Lung microvascular endothelial cell (primary cell): ENCODE data around the gene TNFRSF1A. TPM values are rescaled to one million over a fixed set of nuclear protein-coding genes. Genes with fewer than 3 reads are reported as not detected.

Experiments used
- DNase-seq, 2 donors: peaks; one replicate each; pipeline versions ENCODE4 v3.0.0 to v3.0.0-alpha.2; 2010; ENCODE audit warnings: low read depth in 2 of 2
- total RNA-seq: library from RNA; depleted of rRNA; stranded (reverse); fragments of >200 nt; gene quantifications from 2 replicates; pipeline ENCODE4 v1.2.1, GENCODE V29; 2014

Gene TNFRSF1A
- 37.5 and 55.6 TPM in 2 replicates for total RNA-seq

DNA sequence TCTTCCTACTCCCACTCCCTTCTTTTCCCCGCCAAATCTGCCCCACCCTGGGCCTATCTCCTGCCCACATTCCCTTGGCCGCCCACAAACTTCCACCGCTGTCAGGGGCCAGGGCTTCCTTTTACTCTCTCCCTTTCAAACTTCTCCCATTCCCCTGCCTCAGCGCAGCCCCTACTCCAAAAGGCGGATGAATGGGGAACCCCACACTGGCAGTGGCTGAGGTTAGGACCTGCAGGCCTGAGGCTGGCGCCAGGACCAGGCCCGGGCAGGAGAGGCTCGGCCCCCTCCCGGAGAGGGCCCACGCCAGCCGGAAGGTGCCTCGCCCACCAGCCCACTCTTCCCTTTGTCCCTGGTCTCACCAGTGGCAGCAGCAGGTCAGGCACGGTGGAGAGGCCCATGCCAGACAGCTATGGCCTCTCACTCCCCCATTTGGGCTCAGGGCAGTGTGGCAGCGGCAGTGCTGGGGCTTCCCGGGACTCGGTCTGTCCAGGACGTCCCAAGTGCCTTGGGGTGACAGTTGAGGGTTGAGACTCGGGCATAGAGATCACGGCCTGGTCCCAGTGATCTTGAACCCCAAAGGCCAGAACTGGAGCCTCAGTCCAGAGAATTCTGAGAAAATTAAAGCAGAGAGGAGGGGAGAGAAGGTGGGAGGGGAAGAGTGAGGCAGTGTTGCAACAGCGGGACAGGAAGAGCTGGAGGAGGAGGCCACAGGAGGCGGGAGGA is at the start of gene TNFRSF1A:
TNFRSF1A (minus strand) TSS at position 660 of the 723 bp plus-strand sequence; CDS start at position 398, 262 bp downstream.
- DNase-seq, result peak; percentile 80 to 88

DNA sequence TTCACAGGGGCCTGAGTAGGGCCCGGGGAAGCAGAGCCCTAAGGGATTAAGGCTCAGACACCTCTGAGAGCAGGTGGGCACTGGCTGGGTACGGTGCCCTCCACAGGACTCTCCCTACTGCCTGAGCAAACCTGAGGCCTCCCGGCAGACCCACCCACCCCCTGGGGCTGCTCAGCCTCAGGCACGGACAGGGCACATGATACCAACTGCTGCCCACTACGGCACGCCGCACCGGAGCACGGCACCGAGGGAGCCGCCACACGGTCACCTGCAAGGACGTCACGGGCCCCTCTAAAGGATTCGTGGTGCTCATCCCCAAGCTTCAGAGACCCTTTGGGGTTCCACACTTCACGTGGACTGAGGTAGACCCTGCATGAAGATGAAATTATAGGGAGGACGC is 49.1 kb upstream of the TNFRSF1A start:
- no peak for DNase-seq

DNA sequence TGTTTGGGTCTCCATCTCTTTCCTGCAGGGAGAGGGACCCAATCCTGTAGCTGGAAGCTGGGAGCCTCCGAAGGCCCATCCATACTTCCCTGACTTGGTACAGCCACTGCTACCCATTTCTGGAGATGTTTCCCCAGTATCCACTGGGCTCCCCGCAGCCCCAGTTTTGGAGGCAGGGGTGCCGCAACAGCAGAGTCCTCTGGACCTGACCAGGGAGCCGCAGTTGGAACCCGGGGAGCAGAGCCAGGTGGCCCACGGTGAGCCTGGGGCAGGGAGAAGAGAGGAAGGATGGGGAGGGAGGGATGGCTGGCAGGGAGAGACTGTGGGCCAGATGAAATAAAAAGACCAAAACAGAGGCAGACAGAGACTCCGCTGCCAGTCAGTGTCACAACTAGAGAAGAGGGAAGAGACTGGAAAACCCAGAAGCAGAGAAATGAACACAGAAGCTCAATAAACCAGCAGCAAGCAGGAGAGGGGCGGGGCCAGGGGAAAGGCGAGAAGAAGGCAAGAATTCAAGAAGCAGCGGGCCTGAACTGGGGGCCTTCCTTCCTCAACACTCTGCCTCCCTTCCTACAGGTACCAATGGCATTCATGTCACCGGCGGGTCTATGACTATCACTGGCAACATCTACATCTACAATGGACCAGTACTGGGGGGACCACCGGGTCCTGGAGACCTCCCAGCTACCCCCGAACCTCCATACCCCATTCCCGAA is 48.4 kb upstream of the TNFRSF1A start:
- DNase-seq, result no peak

DNA sequence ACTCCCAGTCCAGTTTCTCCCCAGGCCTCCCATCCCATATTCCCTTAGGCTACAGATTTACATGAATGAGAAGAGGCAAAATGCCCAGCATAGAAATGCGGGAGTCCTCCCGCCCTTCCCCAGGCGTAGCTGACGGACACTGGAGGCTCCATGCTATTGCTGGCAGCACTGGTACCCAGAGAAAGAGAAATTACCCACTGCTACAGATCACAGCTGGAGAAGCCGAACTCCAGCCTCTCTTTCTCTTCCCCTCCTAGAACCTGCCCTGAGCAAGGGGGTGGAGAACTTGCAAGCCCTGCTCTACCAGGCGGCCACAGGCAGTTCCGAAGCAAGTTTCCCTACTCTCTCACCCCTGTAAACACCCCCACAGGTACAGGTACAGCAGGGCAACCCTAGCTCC is 45.7 kb upstream of the TNFRSF1A start:
- DNase-seq, result no peak

DNA sequence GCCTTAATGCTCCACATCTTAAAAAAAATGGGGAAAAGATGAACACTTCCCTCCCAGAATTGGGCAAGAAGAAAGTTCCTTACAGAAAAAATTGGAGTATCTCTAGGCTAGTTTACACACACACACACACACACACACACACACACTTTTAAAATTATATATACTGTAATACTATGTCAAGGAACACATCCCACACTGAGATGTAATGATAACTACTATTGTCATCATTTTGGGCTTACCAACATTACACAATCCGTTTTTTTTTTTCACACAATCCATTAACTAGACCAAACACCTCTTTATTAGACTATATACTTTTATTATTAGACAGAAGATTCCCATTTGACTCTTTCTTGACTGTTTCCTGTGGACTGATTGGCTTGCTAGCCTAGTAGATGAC is 44.6 kb upstream of the TNFRSF1A start:
- DNase-seq, result no peak

DNA sequence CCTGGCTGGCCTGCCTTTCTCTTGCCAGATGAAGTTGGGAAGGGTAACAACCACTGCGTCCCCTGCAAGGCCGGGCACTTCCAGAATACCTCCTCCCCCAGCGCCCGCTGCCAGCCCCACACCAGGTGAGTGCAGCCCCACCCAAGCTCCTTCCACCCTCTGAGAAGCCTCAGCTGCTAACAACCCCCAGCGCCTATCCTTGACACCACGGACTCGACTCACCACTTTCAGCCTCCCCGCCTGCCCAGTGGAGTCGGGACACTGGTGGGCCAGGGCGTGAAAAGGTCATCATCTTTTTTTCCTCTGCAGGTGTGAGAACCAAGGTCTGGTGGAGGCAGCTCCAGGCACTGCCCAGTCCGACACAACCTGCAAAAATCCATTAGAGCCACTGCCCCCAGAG is 44.2 kb upstream of the TNFRSF1A start:
- DNase-seq, result no peak

DNA sequence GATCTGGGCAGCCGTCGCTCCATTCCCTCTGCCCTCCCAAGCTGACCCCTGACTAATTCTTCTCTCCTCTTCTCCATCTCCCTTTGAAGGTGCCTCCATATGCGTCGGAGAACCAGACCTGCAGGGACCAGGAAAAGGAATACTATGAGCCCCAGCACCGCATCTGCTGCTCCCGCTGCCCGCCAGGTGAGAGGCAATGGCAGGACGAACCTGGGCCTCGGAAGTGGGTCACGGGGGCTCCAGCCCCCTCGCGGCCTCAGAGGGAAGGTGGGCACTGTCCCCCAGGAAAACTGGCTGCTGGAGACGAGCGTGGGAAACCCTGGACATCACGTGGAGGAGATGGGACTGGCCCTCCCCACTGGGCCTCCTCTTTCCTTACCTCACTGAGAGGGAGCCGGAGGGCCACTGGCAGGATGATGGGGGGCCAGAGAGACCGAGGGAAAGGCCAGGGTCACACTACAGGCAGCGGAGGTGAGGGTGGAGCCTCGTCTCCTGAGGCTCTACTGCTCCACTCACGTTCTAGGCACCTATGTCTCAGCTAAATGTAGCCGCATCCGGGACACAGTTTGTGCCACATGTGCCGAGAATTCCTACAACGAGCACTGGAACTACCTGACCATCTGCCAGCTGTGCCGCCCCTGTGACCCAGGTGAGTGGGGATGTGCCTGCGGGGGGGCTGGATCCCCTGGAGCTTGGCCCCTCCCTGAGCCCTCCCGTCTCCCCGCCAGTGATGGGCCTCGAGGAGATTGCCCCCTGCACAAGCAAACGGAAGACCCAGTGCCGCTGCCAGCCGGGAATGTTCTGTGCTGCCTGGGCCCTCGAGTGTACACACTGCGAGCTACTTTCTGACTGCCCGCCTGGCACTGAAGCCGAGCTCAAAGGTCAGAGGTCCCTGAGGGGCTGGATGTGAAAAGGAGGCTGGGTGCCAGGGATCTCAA is 42.9 kb upstream of the TNFRSF1A start:
- peak; percentile 25 to 29 for DNase-seq

DNA sequence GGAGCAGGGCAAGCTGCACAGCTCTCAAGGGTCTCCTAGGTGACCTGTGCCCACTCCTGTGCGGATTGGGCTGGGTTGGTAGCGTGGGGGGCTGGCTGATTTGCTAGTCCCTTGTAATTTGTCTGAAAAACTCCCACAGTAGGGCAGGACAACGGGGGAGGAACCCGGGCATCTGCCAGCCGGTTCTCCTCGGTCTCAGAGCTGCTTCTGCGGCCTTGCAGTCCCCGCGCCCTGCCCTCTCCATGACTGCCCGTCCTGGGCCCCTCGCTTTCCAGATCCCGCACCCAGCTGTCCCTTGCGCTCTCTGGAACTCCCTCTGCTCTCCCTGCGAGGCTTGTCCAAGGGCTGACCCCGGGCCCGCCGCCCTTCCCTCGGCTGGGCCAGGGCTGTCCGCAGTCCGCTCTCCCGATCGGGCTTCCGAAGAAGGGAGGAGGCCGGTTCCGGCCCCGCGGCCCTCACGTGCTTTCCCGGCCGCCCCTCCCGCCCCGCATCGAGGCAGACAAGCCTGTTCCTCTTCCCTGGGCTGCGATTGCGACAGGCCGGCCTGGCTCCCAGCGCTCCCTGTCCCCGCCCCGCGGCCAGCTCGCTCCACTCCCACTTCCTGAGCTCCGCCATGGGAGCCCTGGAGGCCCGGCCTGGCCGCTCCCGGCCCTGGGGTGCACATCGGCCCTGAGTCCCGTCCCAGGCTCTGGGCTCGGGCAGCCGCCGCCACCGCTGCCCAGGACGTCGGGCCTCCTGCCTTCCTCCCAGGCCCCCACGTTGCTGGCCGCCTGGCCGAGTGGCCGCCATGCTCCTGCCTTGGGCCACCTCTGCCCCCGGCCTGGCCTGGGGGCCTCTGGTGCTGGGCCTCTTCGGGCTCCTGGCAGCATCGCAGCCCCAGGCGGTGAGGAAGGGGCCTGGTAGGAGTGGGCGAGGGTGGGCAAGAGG is 42.0 kb upstream of the TNFRSF1A start, which contains the start of gene LTBR:
LTBR (plus strand) TSS at position 591 of the 927 bp plus-strand sequence; CDS start at position 788, 197 bp downstream.
- DNase-seq, result peak; percentile 95

DNA sequence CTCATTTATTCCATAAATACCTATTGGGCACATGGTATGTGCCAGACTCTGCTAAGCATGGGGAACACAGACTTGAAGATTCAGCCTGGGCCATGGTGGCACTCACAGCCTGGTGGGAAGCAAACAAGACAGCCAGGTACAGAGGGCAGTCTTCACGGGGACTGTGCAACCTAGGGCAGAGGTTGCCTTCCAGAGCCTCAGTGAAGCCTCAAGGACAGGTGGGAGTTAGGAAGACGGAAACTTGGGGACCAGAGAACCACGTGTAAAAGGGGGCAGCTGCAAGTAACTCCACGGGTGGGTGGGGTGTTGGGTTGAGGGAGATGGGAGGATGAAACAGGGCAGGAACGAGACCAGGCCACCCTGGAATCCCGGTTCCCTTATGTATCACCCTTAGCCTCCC is 41.1 kb upstream of the TNFRSF1A start:
- DNase-seq, result no peak

DNA sequence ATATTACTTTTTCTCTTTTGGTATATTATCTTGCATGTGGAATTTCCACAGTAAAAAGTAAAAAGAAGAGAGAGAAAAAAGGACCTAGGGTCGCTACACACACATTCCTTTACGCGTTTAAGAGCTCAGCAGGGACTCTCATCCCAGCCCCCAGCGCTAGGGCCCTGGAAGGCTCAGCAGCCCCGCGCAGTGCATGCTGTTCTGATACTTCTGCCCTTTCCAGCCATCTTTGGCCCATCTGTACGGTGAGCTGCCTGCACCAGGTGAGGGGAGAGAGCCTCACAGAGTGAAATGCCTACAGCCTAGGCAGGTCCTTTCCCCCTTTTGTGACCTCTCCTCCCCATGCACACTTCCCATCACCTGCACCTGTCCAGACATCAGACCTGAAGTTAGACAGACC is 40.5 kb upstream of the TNFRSF1A start:
- DNase-seq, result no peak

DNA sequence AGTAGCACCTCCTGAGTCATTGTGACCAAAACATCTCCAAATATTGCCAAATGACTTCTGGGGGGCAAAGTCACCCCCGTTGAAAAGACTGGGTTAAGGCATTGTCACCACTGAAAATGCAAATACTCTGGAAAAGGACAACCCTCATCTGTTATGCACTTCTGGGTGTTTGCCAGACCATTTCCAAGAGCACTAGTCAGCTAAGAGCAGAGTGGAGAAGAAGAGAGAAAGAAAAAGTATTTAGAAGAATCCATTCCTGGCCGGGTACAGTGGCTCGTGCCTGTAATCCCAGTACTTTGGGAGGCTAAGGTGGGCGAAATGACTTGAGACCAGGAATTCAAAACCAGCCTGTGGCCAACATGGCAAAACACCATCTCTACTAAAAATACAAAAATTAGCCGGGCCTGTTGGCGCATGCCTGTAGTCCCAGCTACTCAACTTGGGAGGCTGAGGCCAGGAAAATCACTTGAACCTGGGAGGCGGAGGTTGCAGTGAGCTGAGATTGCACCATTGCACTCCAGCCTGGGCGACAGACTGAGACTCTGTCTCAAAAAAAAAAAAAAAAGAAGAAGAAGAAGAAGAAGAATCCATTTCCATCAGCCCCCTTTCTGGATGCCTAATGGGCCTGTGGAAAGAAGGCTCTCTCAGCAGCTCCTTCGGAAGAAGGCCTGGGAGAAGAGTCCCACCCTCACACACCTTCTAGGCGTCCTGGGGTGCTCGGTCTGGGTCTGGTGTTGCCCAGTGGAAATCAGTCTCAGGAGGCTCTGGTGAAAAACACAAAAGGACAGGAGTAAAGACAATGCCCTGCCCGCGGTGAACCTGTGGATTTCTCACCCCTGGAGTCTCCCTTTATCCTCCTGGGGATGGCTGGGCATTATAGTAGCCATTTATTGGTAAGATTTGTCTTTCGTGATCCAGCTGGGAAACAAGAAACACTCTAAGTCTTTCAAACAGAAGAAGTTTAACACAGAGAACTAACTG is 38.6 kb upstream of the TNFRSF1A start:
- DNase-seq, result no peak

DNA sequence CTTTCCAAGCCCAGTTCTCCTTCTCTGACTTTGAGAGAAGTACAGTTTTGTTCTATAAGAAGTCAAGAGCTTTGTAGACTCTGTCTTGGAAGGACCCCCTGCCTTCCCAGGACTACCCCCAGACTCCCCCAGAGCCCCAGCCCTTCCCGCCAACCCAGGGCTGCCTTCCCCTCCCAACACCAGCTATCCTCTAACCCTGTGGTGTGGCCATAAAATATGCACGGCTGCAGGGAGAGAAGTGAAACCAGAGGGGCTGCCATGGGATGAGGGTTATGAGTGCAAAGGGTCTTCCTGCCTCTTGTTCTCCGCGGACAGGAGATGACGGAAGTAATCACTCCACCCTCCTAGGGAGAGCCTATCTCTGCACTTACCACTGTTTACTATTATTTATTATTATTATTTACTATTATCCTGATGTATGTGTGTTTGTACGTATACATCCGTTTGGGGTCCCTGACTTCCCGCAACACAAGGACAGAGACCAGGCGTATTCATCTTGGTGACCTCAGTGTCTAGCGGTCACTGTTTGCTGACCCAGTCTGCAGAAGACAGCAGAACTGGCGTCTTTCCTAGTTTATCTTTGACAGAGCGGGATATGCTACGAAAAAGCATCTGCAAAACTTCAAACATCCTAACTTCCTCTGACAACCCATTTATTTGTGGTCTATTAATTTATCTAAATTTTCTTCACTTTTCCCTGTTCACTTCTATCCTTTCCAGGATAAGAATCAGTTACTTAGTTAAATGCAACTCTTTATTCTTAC is 37.0 kb upstream of the TNFRSF1A start:
- no peak for DNase-seq

DNA sequence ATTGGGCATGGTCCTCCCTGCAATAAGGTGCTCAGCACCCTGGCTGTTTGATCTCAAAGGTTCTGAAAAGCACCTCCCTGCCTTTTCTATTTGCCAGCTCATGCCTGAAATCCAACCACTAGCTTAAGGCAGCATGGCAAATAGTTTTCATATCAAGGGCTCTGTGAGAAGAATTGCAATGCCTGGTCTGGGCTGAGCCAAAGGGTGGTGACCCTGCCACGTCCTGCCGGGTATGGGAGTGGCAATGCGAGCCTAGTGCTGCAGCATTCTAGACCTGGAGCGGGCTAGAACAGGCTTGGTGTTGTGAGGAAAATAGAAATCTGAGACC is 35.8 kb upstream of the TNFRSF1A start:
- DNase-seq, result peak in 1 of 2 donors; percentile 31

DNA sequence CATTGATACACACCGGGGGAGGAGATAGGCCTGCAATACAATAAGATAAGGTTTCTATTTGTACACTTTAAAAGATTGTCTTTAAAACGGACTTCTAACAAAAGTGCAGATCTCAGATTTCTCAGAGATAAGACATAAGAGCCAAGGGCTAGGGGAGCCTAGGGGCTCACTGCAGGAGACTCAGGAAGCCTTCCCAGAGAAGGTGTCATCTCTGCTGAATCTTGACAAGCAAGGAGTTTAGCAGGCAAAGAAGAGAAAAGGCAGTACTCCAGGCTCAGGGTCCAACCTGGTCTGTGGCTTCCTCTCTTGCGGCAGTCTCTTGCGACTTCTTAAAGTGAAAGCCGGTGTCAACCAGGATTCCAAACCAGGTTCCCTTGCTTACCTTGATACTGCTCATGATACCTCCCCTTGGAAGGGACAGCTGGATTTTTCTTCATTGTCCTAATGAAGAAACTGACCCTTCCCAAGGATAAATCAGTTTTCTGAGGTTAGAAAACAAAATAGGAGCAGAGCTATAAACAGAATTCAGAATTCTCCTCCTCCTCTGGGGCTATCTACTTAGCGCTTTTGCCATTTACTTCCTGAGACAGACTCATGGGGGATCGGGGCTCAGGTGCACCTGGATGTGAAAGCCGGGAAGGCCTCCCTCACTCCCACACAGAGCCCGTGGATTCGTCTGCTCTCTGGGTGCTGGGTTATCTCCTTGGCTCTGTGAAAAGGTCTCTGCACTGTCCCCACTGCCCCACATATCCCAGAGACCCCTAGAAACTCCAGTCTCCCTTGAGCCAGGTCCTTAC is 35.2 kb upstream of the TNFRSF1A start:
- no peak for DNase-seq

DNA sequence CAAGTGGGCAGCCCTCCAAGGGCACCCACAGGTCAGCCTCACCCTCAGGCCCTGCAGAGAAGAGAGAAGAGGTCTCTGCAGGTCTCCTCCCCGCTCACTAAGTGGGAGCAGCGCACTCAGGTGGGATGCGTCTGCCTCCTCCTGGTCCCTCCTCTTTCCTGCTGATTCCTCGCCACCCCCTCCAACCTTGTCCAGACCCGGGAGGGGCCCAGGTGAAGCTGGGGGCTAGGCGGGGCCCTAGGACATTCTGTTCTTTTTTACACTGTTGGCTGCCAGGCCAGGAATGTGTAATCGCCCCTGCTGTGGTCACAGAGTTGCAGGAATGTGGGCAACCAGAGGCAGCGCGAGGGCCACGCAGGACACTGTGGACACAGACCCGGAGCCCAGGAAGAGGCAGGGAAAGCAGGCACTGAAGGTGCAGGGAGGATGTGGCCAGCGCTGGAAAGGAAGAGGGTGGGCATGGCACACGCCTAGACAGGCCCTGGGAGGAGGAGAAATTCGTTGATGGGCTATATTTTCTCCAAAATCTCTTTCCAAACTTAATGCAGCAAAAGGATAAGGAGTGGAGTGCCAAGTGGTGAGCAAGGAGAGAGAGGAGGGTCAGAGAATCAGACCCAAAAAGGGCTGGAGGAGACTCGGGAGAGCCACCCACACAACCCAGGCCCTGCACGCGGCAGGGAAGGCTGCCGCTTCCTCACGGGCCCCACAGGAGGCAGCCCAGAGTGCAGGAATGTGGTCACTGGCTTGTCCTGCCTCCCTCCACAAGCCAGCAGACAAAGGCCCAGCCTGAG is 34.4 kb upstream of the TNFRSF1A start:
- DNase-seq, result peak; percentile 60 to 72

DNA sequence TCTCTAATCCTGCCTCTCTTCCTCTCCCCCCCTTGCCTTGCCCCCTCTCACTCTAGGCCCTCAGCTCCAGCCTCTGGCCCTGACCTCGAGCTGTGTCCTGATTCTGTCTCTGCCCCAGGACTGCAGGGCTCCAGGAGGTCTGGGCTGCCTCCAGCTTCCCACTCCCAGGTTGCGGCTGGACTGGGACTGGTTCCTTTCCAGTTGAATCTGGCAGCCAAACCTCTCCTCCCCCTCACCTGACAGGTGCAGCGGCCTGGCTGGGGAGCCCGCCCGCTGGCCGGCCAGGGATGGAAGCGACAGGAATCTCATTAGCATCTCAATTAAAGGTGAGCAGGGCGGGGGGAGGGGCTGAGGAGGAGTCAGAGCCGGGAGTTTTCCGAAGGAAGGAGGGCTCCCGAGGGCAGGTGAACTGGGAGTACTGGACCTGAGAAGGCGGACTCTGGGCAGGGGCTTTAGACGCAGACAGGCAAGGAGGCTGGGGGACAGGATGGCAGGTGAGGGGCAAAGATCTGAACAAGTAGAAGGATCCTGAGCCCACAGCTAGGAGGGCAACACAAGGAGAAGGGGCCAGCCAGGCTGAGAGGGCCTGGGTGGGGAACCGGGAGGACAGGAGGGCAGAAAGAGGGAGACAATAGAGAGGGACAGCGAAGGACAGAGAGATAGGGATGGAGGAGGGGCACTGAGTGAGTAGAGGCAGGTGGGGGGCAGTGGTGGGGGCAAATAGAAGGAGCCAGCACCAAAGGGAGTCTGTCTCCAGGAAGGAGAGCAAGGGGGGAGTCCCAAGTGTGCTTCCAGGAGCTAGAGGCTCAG is 33.6 kb upstream of the TNFRSF1A start, which contains the start of gene SCNN1A:
SCNN1A (minus strand) TSS at position 295 of the 810 bp plus-strand sequence. CDS start 780 bp downstream, outside the sequence.
- no peak for DNase-seq
